ENCODE measurements around the gene SNTG2. TPM values are rescaled to one million over a fixed set of nuclear protein-coding genes. Genes with fewer than 3 reads are reported as not detected.

Gene SNTG2
- total RNA-seq, 1 donor from 2014 or later, result 0.47 TPM

- intact Hi-C loops (cut with micrococcal nuclease), result no loop called here
- Histone ChIP-seq H3K36me3 (no peaks in the 10 kb centered on the region), H3K4me3 (no peak overlapping the region), H3K4me1 (no peaks in the 10 kb centered on the region), H3K27me3 (ENCODE audit: low read depth) (peaks cover 9% of the 10 kb centered on the region), H3K9me3 (replicated peaks) (no peaks in the 10 kb centered on the region), H3K27ac (replicated peaks) (no peak overlapping the region)
- DNase-seq, result peak; percentile 64
- no peak for TF ChIP-seq CTCF (IDR thresholded peaks at IDR 0.05; ENCODE audit: borderline replicate concordance)
Observed at GRCh38 chr2:1366546-1367134, 416.0 kb downstream of the SNTG2 start.

DNA sequence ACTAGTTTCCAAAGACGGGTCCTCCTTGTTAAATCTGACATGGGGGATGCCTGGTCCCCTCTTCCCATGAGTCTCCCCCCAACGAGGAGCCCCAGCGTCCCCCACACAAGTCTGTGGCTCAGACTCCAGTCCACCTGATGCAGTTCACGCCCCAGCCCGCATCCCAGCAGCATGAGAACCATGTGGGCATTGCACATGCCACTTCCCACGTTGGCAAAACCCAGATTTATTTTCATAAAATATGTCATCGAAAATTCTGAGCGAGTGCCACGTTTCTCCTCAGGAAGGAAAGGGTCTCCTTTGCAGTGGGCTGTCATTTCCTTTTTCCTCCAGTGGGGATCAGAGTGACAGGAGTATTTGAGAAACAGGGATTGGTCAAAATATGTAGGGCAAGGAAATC is 417.0 kb downstream of the SNTG2 start:
- no peaks in the 10 kb centered on the region for H3K36me3 ChIP-seq
- no peak for DNase-seq
- intact Hi-C loops (cut with micrococcal nuclease), result no loop called here
- no peak overlapping the region for H3K4me3 ChIP-seq
- no peak overlapping the region for H3K27ac ChIP-seq (replicated peaks)
- no peak for TF ChIP-seq CTCF (IDR thresholded peaks at IDR 0.05; ENCODE audit: borderline replicate concordance)
- peaks cover 17% of the 10 kb centered on the region for H3K27me3 ChIP-seq (ENCODE audit: low read depth)
- H3K4me1 ChIP-seq, result no peaks in the 10 kb centered on the region
- no peaks in the 10 kb centered on the region for H3K9me3 ChIP-seq (replicated peaks)

DNA sequence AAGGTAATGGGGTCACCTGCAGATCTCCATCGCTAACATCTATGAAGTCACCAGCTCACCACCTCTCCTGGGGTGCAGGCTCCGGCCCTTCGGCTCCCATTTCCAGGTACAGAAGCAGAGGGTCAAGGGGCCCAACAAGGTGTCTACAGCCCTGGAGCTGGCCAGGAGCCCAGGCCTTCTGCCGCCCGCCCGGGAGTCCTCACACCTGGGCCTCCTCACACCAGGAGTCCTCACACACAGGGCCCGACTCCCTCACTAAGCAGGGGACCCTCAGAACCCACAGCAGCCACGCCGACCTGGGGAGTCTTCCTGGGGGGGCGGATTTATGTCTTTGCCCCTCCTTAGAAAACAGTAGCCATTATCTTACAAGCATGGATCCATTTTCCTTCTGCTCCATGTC is 419.3 kb downstream of the SNTG2 start:
- no peak for DNase-seq
- no peak for TF ChIP-seq CTCF (IDR thresholded peaks at IDR 0.05; ENCODE audit: borderline replicate concordance)
- intact Hi-C loops (cut with micrococcal nuclease), result no loop called here
- H3K36me3 ChIP-seq, result no peaks in the 10 kb centered on the region
- no peak overlapping the region for H3K4me3 ChIP-seq
- H3K9me3 ChIP-seq (replicated peaks), result no peaks in the 10 kb centered on the region
- peaks cover 25% of the 10 kb centered on the region for H3K27me3 ChIP-seq (ENCODE audit: low read depth)
- no peak overlapping the region for H3K27ac ChIP-seq (replicated peaks)
- H3K4me1 ChIP-seq, result no peaks in the 10 kb centered on the region

- intact Hi-C loops (cut with micrococcal nuclease), result no loop called here
Observed at GRCh38 chr2:1370461-1370860, 419.8 kb downstream of the SNTG2 start.

DNA sequence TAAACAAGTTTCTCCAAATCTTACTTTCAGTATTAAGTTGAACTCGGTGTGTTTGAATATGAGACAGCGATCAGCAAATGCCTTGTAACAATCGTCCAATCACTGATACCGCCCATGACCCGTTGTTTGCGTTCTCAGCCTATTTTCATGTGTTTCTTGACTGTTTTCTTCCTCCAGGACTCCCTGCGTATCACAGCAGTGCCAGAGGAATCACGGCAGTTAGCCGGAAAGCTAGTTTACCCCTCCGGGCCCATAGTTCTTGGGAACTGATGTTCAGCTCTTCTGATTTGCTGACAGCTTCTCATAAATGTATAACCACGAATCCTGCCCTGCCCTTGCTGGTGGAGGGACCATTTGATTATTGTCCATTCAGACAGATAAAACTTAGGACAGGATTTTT is 420.4 kb downstream of the SNTG2 start:
- no peak for DNase-seq
- no peaks in the 10 kb centered on the region for H3K9me3 ChIP-seq (replicated peaks)
- H3K4me3 ChIP-seq, result no peak overlapping the region
- no peak for TF ChIP-seq CTCF (IDR thresholded peaks at IDR 0.05; ENCODE audit: borderline replicate concordance)
- H3K27ac ChIP-seq (replicated peaks), result no peak overlapping the region
- no peaks in the 10 kb centered on the region for H3K4me1 ChIP-seq
- intact Hi-C loops (cut with micrococcal nuclease), result no loop called here
- no peaks in the 10 kb centered on the region for H3K36me3 ChIP-seq
- peaks cover 25% of the 10 kb centered on the region for H3K27me3 ChIP-seq (ENCODE audit: low read depth)

More at GRCh38 chr2:1370461-1370860, 419.8 kb downstream of the SNTG2 start:
- no peaks in the 10 kb centered on the region for H3K36me3 ChIP-seq
- H3K27me3 ChIP-seq (ENCODE audit: low read depth), result peaks cover 25% of the 10 kb centered on the region
- no peak for TF ChIP-seq CTCF (IDR thresholded peaks at IDR 0.05; ENCODE audit: borderline replicate concordance)
- H3K4me1 ChIP-seq, result no peaks in the 10 kb centered on the region
- H3K9me3 ChIP-seq (replicated peaks), result no peaks in the 10 kb centered on the region
- H3K27ac ChIP-seq (replicated peaks), result no peak overlapping the region
- no peak for DNase-seq
- no peak overlapping the region for H3K4me3 ChIP-seq

All from left ventricle myocardium inferior (tissue), 1 donor.